ENCODE measurements around the gene NUTF2.

DNA sequence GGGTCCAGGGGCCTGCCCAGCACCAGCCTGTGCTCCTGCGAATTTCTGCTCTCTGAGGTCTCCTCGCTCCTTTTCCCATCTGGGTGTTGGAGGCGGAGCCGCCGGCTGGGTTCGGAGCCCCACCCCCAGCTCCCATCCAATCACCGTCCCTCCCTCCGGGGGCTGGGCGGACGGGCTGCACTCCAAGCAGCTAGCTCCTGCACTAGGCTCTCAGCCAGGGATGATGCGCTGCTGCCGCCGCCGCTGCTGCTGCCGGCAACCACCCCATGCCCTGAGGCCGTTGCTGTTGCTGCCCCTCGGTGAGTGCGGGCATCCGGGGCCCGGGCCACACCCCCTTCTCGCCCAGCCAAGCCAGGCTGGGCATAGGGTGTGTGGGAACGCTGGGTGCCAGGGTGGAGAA lies 38.0 kb downstream of the NUTF2 start, which contains the start of gene NRN1L:
- TF ChIP-seq, protein P1, sequence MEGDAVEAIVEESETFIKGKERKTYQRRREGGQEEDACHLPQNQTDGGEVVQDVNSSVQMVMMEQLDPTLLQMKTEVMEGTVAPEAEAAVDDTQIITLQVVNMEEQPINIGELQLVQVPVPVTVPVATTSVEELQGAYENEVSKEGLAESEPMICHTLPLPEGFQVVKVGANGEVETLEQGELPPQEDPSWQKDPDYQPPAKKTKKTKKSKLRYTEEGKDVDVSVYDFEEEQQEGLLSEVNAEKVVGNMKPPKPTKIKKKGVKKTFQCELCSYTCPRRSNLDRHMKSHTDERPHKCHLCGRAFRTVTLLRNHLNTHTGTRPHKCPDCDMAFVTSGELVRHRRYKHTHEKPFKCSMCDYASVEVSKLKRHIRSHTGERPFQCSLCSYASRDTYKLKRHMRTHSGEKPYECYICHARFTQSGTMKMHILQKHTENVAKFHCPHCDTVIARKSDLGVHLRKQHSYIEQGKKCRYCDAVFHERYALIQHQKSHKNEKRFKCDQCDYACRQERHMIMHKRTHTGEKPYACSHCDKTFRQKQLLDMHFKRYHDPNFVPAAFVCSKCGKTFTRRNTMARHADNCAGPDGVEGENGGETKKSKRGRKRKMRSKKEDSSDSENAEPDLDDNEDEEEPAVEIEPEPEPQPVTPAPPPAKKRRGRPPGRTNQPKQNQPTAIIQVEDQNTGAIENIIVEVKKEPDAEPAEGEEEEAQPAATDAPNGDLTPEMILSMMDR (IDR thresholded peaks at IDR 0.05 in 4 of 5, conservative IDR thresholded peaks at IDR 0.05 in 1 of 5): no peak
- peak in 1 of 2 donors; percentile 14 for TF ChIP-seq POLR2A (IDR thresholded peaks at IDR 0.05)
